ENCODE measurements around the gene VPS37D.

Gene VPS37D

GRCh38 chr7:73698410-73698809 lies 30.8 kb downstream of the VPS37D start:
- H3K36me3 ChIP-seq (replicated peaks; ENCODE audit: low read depth, low read length), result peaks cover 43% of the 10 kb centered on the region
- no peaks in the 10 kb centered on the region for H3K4me1 ChIP-seq (ENCODE audit: low read length)
- no peak overlapping the region for H2AFZ ChIP-seq (ENCODE audit: low read depth, low read length)
- H3K27ac ChIP-seq (ENCODE audit: low read length), result no peak overlapping the region
- no peaks in the 10 kb centered on the region for H3K27me3 ChIP-seq (ENCODE audit: low read depth, low read length)
- no peak overlapping the region for H3K9ac ChIP-seq (ENCODE audit: low read length)
- H4K20me1 ChIP-seq (ENCODE audit: insufficient read depth, low read length), result no peaks in the 10 kb centered on the region; the same call in 1 of the 2 replicates
- no peak for TF ChIP-seq EZH2phosphoT487 (IDR thresholded peaks at IDR 0.05; ENCODE audit: low read depth)
- no peak for TF ChIP-seq CTCF (IDR thresholded peaks at IDR 0.05; ENCODE audit: low read depth, low read length)
- H3K4me2 ChIP-seq (ENCODE audit: low read length), result no peak overlapping the region
- H3K79me2 ChIP-seq (ENCODE audit: low read length), result no peaks in the 10 kb centered on the region
- H3K4me3 ChIP-seq (ENCODE audit: low read length), result no peak overlapping the region
- H3K9me3 ChIP-seq (ENCODE audit: insufficient read depth, low read length), result no peaks in the 10 kb centered on the region

GRCh38 chr7:73699370-73700068 lies 31.9 kb downstream of the VPS37D start:
- Histone ChIP-seq H3K27ac (ENCODE audit: low read length) (no peak overlapping the region), H4K20me1 (ENCODE audit: insufficient read depth, low read length) (no peaks in the 10 kb centered on the region; the same call in 1 of the 2 replicates), H3K4me3 (ENCODE audit: low read length) (no peak overlapping the region), H3K4me2 (ENCODE audit: low read length) (no peak overlapping the region), H3K36me3 (replicated peaks; ENCODE audit: low read depth, low read length) (peaks cover 32% of the 10 kb centered on the region), H3K9me3 (ENCODE audit: insufficient read depth, low read length) (no peaks in the 10 kb centered on the region), H3K79me2 (ENCODE audit: low read length) (no peaks in the 10 kb centered on the region), H3K4me1 (ENCODE audit: low read length) (no peaks in the 10 kb centered on the region), H3K27me3 (ENCODE audit: low read depth, low read length) (no peaks in the 10 kb centered on the region), H3K9ac (ENCODE audit: low read length) (no peak overlapping the region), H2AFZ (ENCODE audit: low read depth, low read length) (no peak overlapping the region)
- TF ChIP-seq CTCF (IDR thresholded peaks at IDR 0.05; ENCODE audit: low read depth, low read length), result no peak
- TF ChIP-seq EZH2phosphoT487 (IDR thresholded peaks at IDR 0.05; ENCODE audit: low read depth), result no peak

- no peak overlapping the region for H3K27ac ChIP-seq (ENCODE audit: low read length)
- H3K9me3 ChIP-seq (ENCODE audit: insufficient read depth, low read length), result no peaks in the 10 kb centered on the region
- no peaks in the 10 kb centered on the region for H3K27me3 ChIP-seq (ENCODE audit: low read depth, low read length)
- peaks cover 30% of the 10 kb centered on the region for H3K36me3 ChIP-seq (replicated peaks; ENCODE audit: low read depth, low read length)
- no peaks in the 10 kb centered on the region for H3K4me1 ChIP-seq (ENCODE audit: low read length)
- no peak overlapping the region for H2AFZ ChIP-seq (ENCODE audit: low read depth, low read length)
- no peak overlapping the region for H3K9ac ChIP-seq (ENCODE audit: low read length)
- no peak overlapping the region for H3K4me2 ChIP-seq (ENCODE audit: low read length)
- no peak overlapping the region for H3K4me3 ChIP-seq (ENCODE audit: low read length)
- TF ChIP-seq EZH2phosphoT487 (IDR thresholded peaks at IDR 0.05; ENCODE audit: low read depth) (no peak), CTCF (IDR thresholded peaks at IDR 0.05; ENCODE audit: low read depth, low read length) (no peak)
- no peaks in the 10 kb centered on the region for H3K79me2 ChIP-seq (ENCODE audit: low read length)
- no peaks in the 10 kb centered on the region; the same call in 1 of the 2 replicates for H4K20me1 ChIP-seq (ENCODE audit: insufficient read depth, low read length)
These were observed 32.4 kb downstream of the VPS37D start for GRCh38 chr7:73700069-73700423.

GRCh38 chr7:73700581-73701134 lies 33.0 kb downstream of the VPS37D start:
- H3K36me3 ChIP-seq (replicated peaks; ENCODE audit: low read depth, low read length), result peaks cover 28% of the 10 kb centered on the region
- H3K9me3 ChIP-seq (ENCODE audit: insufficient read depth, low read length), result no peaks in the 10 kb centered on the region
- H3K4me3 ChIP-seq (ENCODE audit: low read length), result no peak overlapping the region

More at GRCh38 chr7:73700581-73701134, 33.0 kb downstream of the VPS37D start:
- Histone ChIP-seq H3K27me3 (ENCODE audit: low read depth, low read length) (no peaks in the 10 kb centered on the region), H4K20me1 (ENCODE audit: insufficient read depth, low read length) (no peaks in the 10 kb centered on the region; the same call in 1 of the 2 replicates), H3K4me2 (ENCODE audit: low read length) (no peak overlapping the region), H3K9ac (ENCODE audit: low read length) (no peak overlapping the region), H2AFZ (ENCODE audit: low read depth, low read length) (no peak overlapping the region), H3K4me1 (ENCODE audit: low read length) (no peaks in the 10 kb centered on the region), H3K27ac (ENCODE audit: low read length) (no peak overlapping the region), H3K79me2 (ENCODE audit: low read length) (no peaks in the 10 kb centered on the region)
- TF ChIP-seq EZH2phosphoT487 (IDR thresholded peaks at IDR 0.05; ENCODE audit: low read depth) (no peak), CTCF (IDR thresholded peaks at IDR 0.05; ENCODE audit: low read depth, low read length) (no peak)
